ENCODE results near the gene OSTC. TPM values are rescaled to one million over a fixed set of nuclear protein-coding genes. Genes with fewer than 3 reads are reported as not detected.

OSTC gene
- polyA plus RNA-seq, 1 experiment: 172 TPM

- DNase-seq (ENCODE audit: low read depth): no peak
- CTCF ChIA-PET: no interaction called here
- Histone ChIP-seq H3K4me3 (ENCODE audit: low read depth, low read length) (no peak overlapping the region), H3K27me3 (ENCODE audit: control insufficient read depth, insufficient read depth, low read length) (no peaks in the 10 kb centered on the region), H3K36me3 (ENCODE audit: control insufficient read depth, insufficient read depth, low read length) (no peaks in the 10 kb centered on the region)
- TF ChIP-seq CTCF (IDR thresholded peaks at IDR 0.05; ENCODE audit: insufficient read depth, low read depth, low read length): no peak
- POLR2A ChIA-PET: no interaction called here
These were observed 31.0 kb downstream of the OSTC start for GRCh38 chr4:108681321-108681809.

DNA sequence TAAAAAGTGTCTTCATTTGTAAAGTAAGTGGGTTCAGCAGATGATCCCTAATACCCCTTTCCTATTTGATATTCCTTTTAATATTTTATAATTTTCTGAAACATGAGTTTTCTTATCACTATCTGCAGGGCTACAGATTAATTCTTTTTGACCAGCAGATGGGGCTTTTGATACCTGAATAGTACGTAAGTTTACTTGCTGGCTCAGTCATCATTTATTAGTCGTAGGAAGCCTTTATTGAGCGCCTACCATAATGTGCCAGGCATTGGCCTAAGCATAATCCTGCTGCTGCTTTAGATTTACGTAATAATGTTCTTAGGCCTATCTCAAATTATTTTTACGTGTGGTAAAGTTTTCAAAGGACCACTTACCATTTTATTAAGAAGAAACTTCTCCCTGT is 33.1 kb downstream of the OSTC start:
- POLR2A ChIA-PET: interaction anchor here (0.7 kb wide), 1 partner anchor 138 kb away, joined by 3 read pairs; no protein-coding TSS in a partner anchor
- DNase-seq (ENCODE audit: low read depth): no peak
- Histone ChIP-seq H3K36me3 (ENCODE audit: control insufficient read depth, insufficient read depth, low read length) (no peaks in the 10 kb centered on the region), H3K4me3 (ENCODE audit: low read depth, low read length) (no peak overlapping the region), H3K27me3 (ENCODE audit: control insufficient read depth, insufficient read depth, low read length) (no peaks in the 10 kb centered on the region)
- peak; percentile 26; the same call in 1 of the 2 replicates for TF ChIP-seq CTCF (IDR thresholded peaks at IDR 0.05; ENCODE audit: insufficient read depth, low read depth, low read length)
- CTCF ChIA-PET: no interaction called here

- no peak for DNase-seq (ENCODE audit: low read depth)
- no peaks in the 10 kb centered on the region for H3K36me3 ChIP-seq (ENCODE audit: control insufficient read depth, insufficient read depth, low read length)
- H3K27me3 ChIP-seq (ENCODE audit: control insufficient read depth, insufficient read depth, low read length): no peaks in the 10 kb centered on the region
- TF ChIP-seq CTCF (IDR thresholded peaks at IDR 0.05; ENCODE audit: insufficient read depth, low read depth, low read length): no peak
- no peak overlapping the region for H3K4me3 ChIP-seq (ENCODE audit: low read depth, low read length)
- ChIA-PET POLR2A (no interaction called here), CTCF (no interaction called here)
These were observed 34.8 kb downstream of the OSTC start for GRCh38 chr4:108685036-108685686.

GRCh38 chr4:108690738-108691137 is 40.3 kb downstream of the OSTC start:
- TF ChIP-seq CTCF (IDR thresholded peaks at IDR 0.05; ENCODE audit: insufficient read depth, low read depth, low read length): no peak
- CTCF ChIA-PET: interaction anchor here (0.7 kb wide), 1 partner anchor 657 kb away, joined by 3 read pairs; no protein-coding TSS in a partner anchor
- H3K4me3 ChIP-seq (ENCODE audit: low read depth, low read length): no peak overlapping the region
- POLR2A ChIA-PET: no interaction called here
- H3K27me3 ChIP-seq (ENCODE audit: control insufficient read depth, insufficient read depth, low read length): no peaks in the 10 kb centered on the region
- no peak for DNase-seq (ENCODE audit: low read depth)
- no peaks in the 10 kb centered on the region for H3K36me3 ChIP-seq (ENCODE audit: control insufficient read depth, insufficient read depth, low read length)

GRCh38 chr4:108693211-108693610 is 42.8 kb downstream of the OSTC start:
- DNase-seq (ENCODE audit: low read depth): no peak
- no peaks in the 10 kb centered on the region for H3K27me3 ChIP-seq (ENCODE audit: control insufficient read depth, insufficient read depth, low read length)
- ChIA-PET POLR2A (no interaction called here), CTCF (no interaction called here)
- no peaks in the 10 kb centered on the region for H3K36me3 ChIP-seq (ENCODE audit: control insufficient read depth, insufficient read depth, low read length)
- TF ChIP-seq CTCF (IDR thresholded peaks at IDR 0.05; ENCODE audit: insufficient read depth, low read depth, low read length): no peak
- no peak overlapping the region for H3K4me3 ChIP-seq (ENCODE audit: low read depth, low read length)

All from BJ (cell line).